LNCaP clone FGC (cell line): ENCODE results near the gene MCCC2.
A peak's percentile ranks its signal among the peaks of the same experiment; 100 is the strongest.
"Not testable (repeated sequence)": the region's sequence is repeated elsewhere in the genome, so short reads cannot be mapped to it uniquely, and the experiment has no call there.

Experiments used
- DNase-seq: peaks from one replicate; pipeline ENCODE4 v3.0.0-alpha.2; 2011; ENCODE audit warnings: low read depth
- H3K4me3 ChIP-seq: 2 replicates; pipeline ENCODE4 v1.5.1; 2011; ENCODE audit warnings: mild to moderate bottlenecking, low read depth, low read length, control low read depth
- TF ChIP-seq, protein P1 (sequence below): IDR thresholded peaks from 2 replicates; pipeline ENCODE4 v1.5.1; 2012; ENCODE audit warnings: mild to moderate bottlenecking; ENCODE audit not compliant: control insufficient read depth, insufficient read depth; ENCODE audit errors: extremely low read depth

Gene MCCC2

DNA sequence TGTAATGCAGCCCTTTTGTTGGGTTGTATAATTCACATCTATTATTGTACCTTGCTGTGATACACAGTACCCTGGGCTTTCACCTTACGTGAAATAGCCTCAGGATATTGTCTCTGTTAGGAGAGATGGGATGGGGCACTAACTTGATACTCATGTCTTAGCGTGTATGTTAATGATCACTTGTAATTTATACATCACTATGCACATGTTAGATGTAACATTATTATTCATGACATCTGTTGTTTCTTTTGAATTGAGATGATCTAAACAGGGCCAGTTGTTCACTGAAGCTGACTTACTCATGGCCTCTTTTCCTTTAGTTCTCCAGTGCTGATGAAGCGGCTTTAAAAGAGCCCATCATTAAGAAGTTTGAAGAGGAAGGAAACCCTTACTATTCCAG is 65.2 kb downstream of the MCCC2 start:
- H3K4me3 ChIP-seq = peak overlapping the region; percentile 42; the same call in 1 of the 2 replicates
- no peak for DNase-seq
- TF ChIP-seq, protein P1, sequence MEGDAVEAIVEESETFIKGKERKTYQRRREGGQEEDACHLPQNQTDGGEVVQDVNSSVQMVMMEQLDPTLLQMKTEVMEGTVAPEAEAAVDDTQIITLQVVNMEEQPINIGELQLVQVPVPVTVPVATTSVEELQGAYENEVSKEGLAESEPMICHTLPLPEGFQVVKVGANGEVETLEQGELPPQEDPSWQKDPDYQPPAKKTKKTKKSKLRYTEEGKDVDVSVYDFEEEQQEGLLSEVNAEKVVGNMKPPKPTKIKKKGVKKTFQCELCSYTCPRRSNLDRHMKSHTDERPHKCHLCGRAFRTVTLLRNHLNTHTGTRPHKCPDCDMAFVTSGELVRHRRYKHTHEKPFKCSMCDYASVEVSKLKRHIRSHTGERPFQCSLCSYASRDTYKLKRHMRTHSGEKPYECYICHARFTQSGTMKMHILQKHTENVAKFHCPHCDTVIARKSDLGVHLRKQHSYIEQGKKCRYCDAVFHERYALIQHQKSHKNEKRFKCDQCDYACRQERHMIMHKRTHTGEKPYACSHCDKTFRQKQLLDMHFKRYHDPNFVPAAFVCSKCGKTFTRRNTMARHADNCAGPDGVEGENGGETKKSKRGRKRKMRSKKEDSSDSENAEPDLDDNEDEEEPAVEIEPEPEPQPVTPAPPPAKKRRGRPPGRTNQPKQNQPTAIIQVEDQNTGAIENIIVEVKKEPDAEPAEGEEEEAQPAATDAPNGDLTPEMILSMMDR = no peak

- DNase-seq = peak; percentile 93
- H3K4me3 ChIP-seq = 0 out of 2 replicates have a peak overlapping the region, but pooled peaks have one; percentile 42
- TF ChIP-seq, protein P1 = no peak
Measured at GRCh38 chr5:71652803-71653543, 65.8 kb downstream of the MCCC2 start.

DNA sequence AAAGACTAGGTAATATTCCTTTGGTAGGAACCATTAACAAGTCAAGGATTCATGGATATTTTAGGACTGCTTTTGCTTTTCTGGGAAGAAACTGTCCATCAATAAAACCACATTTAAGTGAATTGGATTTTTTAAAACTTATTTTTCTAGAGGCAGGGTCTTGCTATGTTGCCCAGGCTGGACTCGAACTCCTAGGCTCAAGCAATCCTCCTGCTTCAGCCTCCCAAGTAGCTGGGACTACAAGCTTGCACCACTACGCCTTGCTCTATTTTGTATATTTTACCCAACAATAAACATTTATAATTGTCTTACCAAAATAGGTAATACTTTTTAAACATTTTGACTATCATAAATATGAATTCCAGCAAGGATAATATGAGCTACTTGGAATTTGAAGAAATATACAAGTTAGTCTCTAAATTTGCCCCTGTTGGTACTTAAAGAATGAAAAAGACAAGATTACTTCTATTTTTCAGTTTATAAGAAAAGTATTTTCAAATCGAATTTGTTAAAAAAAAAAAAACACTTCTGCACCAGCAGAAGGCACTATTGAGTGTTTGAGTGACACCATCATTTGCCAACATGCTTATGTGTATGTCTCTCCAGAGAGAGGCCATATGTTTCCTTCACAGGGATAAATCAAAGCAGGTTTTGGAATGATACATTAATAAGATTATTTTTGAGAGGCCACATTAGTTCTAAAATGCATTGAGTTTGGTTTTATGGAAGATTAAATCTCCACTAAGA is 71.9 kb downstream of the MCCC2 start:
- no peak for DNase-seq
- no peak overlapping the region for H3K4me3 ChIP-seq
- TF ChIP-seq, protein P1 = no peak

DNA sequence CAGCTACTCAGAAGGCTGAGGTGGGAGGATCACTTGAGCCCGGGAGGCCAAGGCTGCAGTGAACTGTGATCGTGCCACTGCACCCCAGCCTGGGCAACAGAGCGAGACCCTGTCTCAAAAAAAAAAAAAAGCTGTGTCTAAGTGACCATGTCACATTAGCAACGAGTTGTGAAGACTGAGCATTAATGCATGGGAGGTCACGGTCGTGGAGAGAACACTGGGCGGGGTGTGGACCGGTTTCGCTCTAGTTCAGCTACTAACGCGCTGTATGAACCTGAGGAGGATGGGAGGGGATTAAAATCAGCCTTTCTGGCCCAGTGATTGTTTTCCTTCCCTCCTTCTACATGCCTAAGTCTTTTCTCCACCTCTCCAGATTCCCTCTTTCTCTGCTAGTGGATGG is 75.2 kb downstream of the MCCC2 start:
- H3K4me3 ChIP-seq = no peak overlapping the region
- DNase-seq = no peak
- TF ChIP-seq, protein P1 = no peak

DNA sequence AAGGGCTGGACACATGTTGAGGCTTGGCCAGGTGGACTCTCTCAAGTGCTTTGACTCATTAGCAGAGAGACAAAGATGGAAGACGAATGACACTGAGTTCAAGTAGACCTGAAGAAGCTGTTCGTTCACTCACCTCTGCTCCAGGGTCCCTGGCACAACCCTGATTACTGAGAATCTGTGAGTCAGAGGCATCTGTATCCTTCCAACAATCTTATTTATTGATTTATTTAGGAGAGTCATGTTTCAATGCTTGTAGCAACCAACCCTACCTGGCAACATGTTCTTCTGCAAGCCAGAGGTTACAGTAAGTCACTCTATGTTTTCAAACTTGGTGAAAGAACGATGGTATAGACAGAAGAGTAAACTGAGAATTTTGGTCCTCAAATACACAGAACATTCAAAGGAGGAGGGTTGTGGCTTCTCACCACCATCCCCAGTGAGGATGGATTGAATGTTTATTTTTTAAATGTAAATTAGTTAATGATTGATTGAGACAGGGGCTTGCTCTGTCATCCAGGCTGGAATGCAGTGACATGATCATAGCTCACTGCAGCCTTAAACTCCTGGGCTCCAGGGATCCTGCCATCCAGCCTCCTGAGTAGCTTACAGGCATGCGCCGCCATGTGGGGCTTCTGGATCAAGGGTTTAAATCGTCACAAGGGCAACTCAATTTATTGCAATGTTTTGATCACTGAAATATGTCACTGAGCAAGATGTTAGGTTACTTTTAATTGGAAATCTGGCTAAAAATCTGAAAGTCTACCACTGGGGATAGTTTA is 76.2 kb downstream of the MCCC2 start:
- H3K4me3 ChIP-seq = no peak overlapping the region
- TF ChIP-seq, protein P1 = no peak
- DNase-seq = no peak

DNA sequence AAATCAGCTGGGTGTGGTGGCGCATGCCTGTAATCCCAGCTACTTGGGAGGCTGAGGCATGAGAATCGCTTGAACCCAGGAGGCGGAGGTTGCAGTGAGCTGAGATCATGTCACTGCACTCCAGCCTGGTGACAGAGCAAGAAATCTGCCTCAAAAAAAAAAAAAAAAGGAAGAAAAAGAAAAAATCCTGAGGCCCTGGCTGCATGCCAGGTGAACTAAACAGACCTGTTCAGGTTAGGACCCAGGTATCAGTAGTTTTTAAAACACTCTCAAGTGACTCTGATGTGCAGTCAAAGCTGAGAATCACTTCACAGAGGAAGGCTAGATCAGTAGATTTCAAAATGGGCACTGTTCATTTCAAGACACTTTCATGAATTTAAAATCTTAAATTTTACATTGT is 77.5 kb downstream of the MCCC2 start:
- DNase-seq, H3K4me3 ChIP-seq: not testable (repeated sequence)

- DNase-seq = no peak
- no peak overlapping the region for H3K4me3 ChIP-seq
- TF ChIP-seq, protein P1 = no peak
Measured at GRCh38 chr5:71666321-71666720, 79.2 kb downstream of the MCCC2 start.
